ENCODE measurements around the gene ISG20L2.

GRCh38 chr1:156766298-156767100 lies 37.9 kb upstream of the ISG20L2 start:
- TF ChIP-seq, protein P1, sequence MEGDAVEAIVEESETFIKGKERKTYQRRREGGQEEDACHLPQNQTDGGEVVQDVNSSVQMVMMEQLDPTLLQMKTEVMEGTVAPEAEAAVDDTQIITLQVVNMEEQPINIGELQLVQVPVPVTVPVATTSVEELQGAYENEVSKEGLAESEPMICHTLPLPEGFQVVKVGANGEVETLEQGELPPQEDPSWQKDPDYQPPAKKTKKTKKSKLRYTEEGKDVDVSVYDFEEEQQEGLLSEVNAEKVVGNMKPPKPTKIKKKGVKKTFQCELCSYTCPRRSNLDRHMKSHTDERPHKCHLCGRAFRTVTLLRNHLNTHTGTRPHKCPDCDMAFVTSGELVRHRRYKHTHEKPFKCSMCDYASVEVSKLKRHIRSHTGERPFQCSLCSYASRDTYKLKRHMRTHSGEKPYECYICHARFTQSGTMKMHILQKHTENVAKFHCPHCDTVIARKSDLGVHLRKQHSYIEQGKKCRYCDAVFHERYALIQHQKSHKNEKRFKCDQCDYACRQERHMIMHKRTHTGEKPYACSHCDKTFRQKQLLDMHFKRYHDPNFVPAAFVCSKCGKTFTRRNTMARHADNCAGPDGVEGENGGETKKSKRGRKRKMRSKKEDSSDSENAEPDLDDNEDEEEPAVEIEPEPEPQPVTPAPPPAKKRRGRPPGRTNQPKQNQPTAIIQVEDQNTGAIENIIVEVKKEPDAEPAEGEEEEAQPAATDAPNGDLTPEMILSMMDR (conservative IDR thresholded peaks at IDR 0.05 in 1 of 2, IDR thresholded peaks at IDR 0.05 in 1 of 2; ENCODE audit: extremely low read depth in 1 of 2, insufficient read depth in 1 of 2, low read depth in 1 of 2, low read length in 2 of 2) = no peak
- TF ChIP-seq EZH2 (IDR thresholded peaks at IDR 0.05; ENCODE audit: borderline replicate concordance, low read length) = no peak
